H9 (cell line): Measurements from ENCODE around the gene NFS1. TPM values are rescaled to one million over a fixed set of nuclear protein-coding genes. Genes with fewer than 3 reads are reported as not detected.

Experiments
- DNase-seq: peaks from one replicate; pipeline ENCODE4 v3.0.0-alpha.2; 2017
- H2AFZ ChIP-seq: one replicate; pipeline ENCODE4 v1.6.1; 2013; ENCODE audit warnings: mild to moderate bottlenecking, low read length, control low read depth, moderate library complexity
- H2AK5ac ChIP-seq: 2 replicates; pipeline ENCODE4 v1.6.1; 2013; ENCODE audit warnings: low read length, control low read depth, mixed read lengths; ENCODE audit not compliant: insufficient read length
- H2BK120ac ChIP-seq: one replicate; pipeline ENCODE4 v1.6.1; 2013; ENCODE audit warnings: low read depth, mild to moderate bottlenecking, low read length, control low read depth, inconsistent platforms; ENCODE audit not compliant: poor library complexity, severe bottlenecking
- H2BK12ac ChIP-seq: 2 replicates; pipeline ENCODE4 v1.6.1; 2013; ENCODE audit warnings: low read length, control low read depth, mixed read lengths, low read depth; ENCODE audit not compliant: insufficient read length
- H2BK15ac ChIP-seq: 2 replicates; pipeline ENCODE4 v1.6.1; 2013; ENCODE audit warnings: low read depth, low read length, control low read depth
- H2BK20ac ChIP-seq: one replicate; pipeline ENCODE4 v1.6.1; 2013; ENCODE audit warnings: low read depth, mild to moderate bottlenecking, low read length, control low read depth, inconsistent platforms; ENCODE audit not compliant: poor library complexity, severe bottlenecking
- H2BK5ac ChIP-seq: 2 replicates; pipeline ENCODE4 v1.6.1; 2013; ENCODE audit warnings: low read length, control low read depth, mixed read lengths; ENCODE audit not compliant: insufficient read length
- H3K14ac ChIP-seq: 2 replicates; pipeline ENCODE4 v1.6.1; 2013; ENCODE audit warnings: low read length, control low read depth; ENCODE audit not compliant: insufficient read depth
- H3K18ac ChIP-seq: 2 replicates; pipeline ENCODE4 v1.6.1; 2013; ENCODE audit warnings: low read depth, mild to moderate bottlenecking, mixed read lengths, low read length, control low read depth; ENCODE audit not compliant: insufficient read length
- H3K23ac ChIP-seq: 2 replicates; pipeline ENCODE4 v1.6.1; 2013; ENCODE audit warnings: low read length, control low read depth, mixed read lengths, low read depth; ENCODE audit not compliant: insufficient read length
- H3K23me2 ChIP-seq: 2 replicates; pipeline ENCODE4 v1.6.1; 2013; ENCODE audit warnings: low read depth, mild to moderate bottlenecking, mixed read lengths, low read length, control low read depth; ENCODE audit not compliant: insufficient read length, poor library complexity, severe bottlenecking
- H3K27ac ChIP-seq: 2 replicates; pipeline ENCODE4 v1.5.1; 2013; ENCODE audit warnings: low read length, control low read depth, mixed read lengths, low read depth; ENCODE audit not compliant: insufficient read length
- H3K27me3 ChIP-seq: 2 replicates; pipeline ENCODE4 v1.6.1; 2013; ENCODE audit warnings: low read length, control low read depth, inconsistent platforms; ENCODE audit not compliant: insufficient read depth
- H3K4ac ChIP-seq: 2 replicates; pipeline ENCODE4 v1.6.1; 2013; ENCODE audit warnings: low read depth, mild to moderate bottlenecking, control low read depth, inconsistent platforms, low read length, moderate library complexity
- H3K4me1 ChIP-seq: 2 replicates; pipeline ENCODE4 v1.6.1; 2013; ENCODE audit warnings: low read length, control low read depth, inconsistent platforms; ENCODE audit not compliant: insufficient read depth
- H3K4me2 ChIP-seq: 2 replicates; pipeline ENCODE4 v1.6.1; 2013; ENCODE audit warnings: low read length, control low read depth, mixed read lengths; ENCODE audit not compliant: insufficient read length, insufficient read depth
- H3K56ac ChIP-seq: 2 replicates; pipeline ENCODE4 v1.6.1; 2013; ENCODE audit warnings: low read depth, mild to moderate bottlenecking, mixed read lengths, low read length, control low read depth; ENCODE audit not compliant: insufficient read length
- H3K79me1 ChIP-seq: 2 replicates; pipeline ENCODE4 v1.6.1; 2013; ENCODE audit warnings: low read depth, mild to moderate bottlenecking, moderate library complexity, low read length, control low read depth, inconsistent platforms; ENCODE audit not compliant: insufficient read depth, poor library complexity, severe bottlenecking
- H3K79me2 ChIP-seq: 2 replicates; pipeline ENCODE4 v1.6.1; 2013; ENCODE audit warnings: low read length, control low read depth, inconsistent platforms; ENCODE audit not compliant: insufficient read depth
- H3K9ac ChIP-seq: 2 replicates; pipeline ENCODE4 v1.6.1; 2013; ENCODE audit warnings: low read length, control low read depth, mixed read lengths; ENCODE audit not compliant: insufficient read length; ENCODE audit errors: extremely low read depth
- H3K9me3 ChIP-seq: one replicate; pipeline ENCODE4 v1.6.1; 2013; ENCODE audit warnings: low read depth, low read length, inconsistent platforms; ENCODE audit not compliant: control insufficient read depth
- H3T11ph ChIP-seq: one replicate; pipeline ENCODE4 v1.6.1; 2013; ENCODE audit warnings: mild to moderate bottlenecking, low read length, control low read depth, inconsistent platforms
- H4K20me1 ChIP-seq: one replicate; pipeline ENCODE4 v1.6.1; 2013; ENCODE audit not compliant: control insufficient read depth, insufficient read length, insufficient read depth
- H4K5ac ChIP-seq: 2 replicates; pipeline ENCODE4 v1.6.1; 2013; ENCODE audit warnings: low read depth, mild to moderate bottlenecking, mixed read lengths, low read length, control low read depth; ENCODE audit not compliant: insufficient read length
- H4K8ac ChIP-seq: replicated peaks from 2 replicates; pipeline ENCODE4 v1.6.1; 2013; ENCODE audit warnings: low read length, control low read depth, mixed read lengths, low read depth; ENCODE audit not compliant: insufficient read length
- H4K91ac ChIP-seq: 2 replicates; pipeline ENCODE4 v1.6.1; 2013; ENCODE audit warnings: low read depth, mild to moderate bottlenecking, moderate library complexity, mixed read lengths, low read length, control low read depth; ENCODE audit not compliant: insufficient read length
- H3K27ac Mint-ChIP-seq, 3 experiments: 2 replicates in 2 of 3; 3 replicates in 1 of 3; pipeline ENCODE4 v1.8.0; 2020 to 2021; ENCODE audit warnings: mixed read lengths in 3 of 3, mild to moderate bottlenecking in 1 of 3, moderate library complexity in 1 of 3
- H3K27me3 Mint-ChIP-seq: 2 replicates; pipeline ENCODE4 v1.8.0; 2021; ENCODE audit warnings: low read depth, mild to moderate bottlenecking, moderate library complexity, mixed read lengths
- H3K36me3 Mint-ChIP-seq, 3 experiments: 2 replicates in 2 of 3; 3 replicates in 1 of 3; pipeline ENCODE4 v1.8.0; 2020 to 2021; ENCODE audit warnings: low read depth in 3 of 3, mixed read lengths in 3 of 3; ENCODE audit not compliant: insufficient read depth in 1 of 3
- H3K4me1 Mint-ChIP-seq, 2 experiments: 2 replicates each; pipeline ENCODE4 v1.8.0; 2020; ENCODE audit warnings: mixed read lengths in 2 of 2
- H3K4me3 Mint-ChIP-seq, 2 experiments: 2 replicates in 1 of 2; 3 replicates in 1 of 2; pipeline ENCODE4 v1.8.0; 2020 to 2021; ENCODE audit warnings: mild to moderate bottlenecking in 2 of 2, mixed read lengths in 2 of 2, moderate library complexity in 1 of 2
- H3K9me3 Mint-ChIP-seq, 2 experiments: 2 replicates in 1 of 2; 3 replicates in 1 of 2; pipeline ENCODE4 v1.8.0; 2020; ENCODE audit warnings: mild to moderate bottlenecking in 2 of 2, mixed read lengths in 2 of 2, moderate library complexity in 1 of 2
- WGBS: extraction: QIAGEN DNeasy Blood & Tissue Kit; methylation state at CpG from one replicate; pipeline ENCODE4 v1.1.7; 2013; ENCODE audit warnings: missing lambda C conversion rate, low lambda C conversion rate, mixed read lengths; ENCODE audit not compliant: insufficient read length; ENCODE audit errors: extremely low coverage; 5-methylcytosine and 5-hydroxymethylcytosine counted together
- total RNA-seq: library from RNA; stranded (reverse); gene quantifications from 2 replicates; pipeline ENCODE4 v1.2.1, GENCODE V29; 2021
- TF ChIP-seq, protein P1 (sequence below): fragments of 200-600 bp; sonication (generic); conservative IDR thresholded peaks from 3 replicates; pipeline ENCODE4 v1.8.0; 2021; ENCODE audit warnings: antibody characterized with exemption, mild to moderate bottlenecking

NFS1 gene
- total RNA-seq, 1 experiment from 2014 or later: 26.6 TPM

DNA sequence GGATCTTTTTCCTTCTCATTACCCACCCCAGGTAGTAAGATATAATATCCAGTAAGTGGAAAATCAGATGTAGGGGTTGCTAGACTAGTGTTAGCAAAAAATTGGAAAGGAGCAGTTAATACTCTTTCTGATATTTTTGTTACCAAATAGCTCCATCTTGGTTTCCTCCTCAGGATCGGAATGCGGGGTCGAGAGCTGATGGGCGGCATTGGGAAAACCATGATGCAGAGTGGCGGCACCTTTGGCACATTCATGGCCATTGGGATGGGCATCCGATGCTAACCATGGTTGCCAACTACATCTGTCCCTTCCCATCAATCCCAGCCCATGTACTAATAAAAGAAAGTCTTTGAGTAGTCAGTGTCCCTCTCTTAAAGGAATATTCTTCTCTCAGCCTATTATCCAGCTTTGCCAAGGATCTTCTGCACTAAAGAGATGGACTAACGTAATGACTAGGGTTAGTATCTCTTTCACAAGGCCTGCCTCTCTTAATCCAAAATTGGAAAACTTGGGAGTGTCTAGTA, 1.5 kb upstream of the NFS1 start:
- no CpG with 5 or more reads among the region's 7 CpGs for WGBS
- Histone ChIP-seq H2AFZ (no peak overlapping the region), H3K27me3 (no peaks in the 10 kb centered on the region), H2BK120ac (no peak overlapping the region), H2AK5ac (no peak overlapping the region), H3K4ac (no peak overlapping the region), H3K9me3 (no peaks in the 10 kb centered on the region), H2BK15ac (no peak overlapping the region), H2BK5ac (no peak overlapping the region), H3K18ac (no peak overlapping the region), H3K4me2 (no peak overlapping the region), H4K20me1 (no peaks in the 10 kb centered on the region), H3K56ac (no peak overlapping the region), H3K23me2 (peaks cover 8% of the 10 kb centered on the region), H3K23ac (no peak overlapping the region), H4K5ac (no peak overlapping the region), H3K4me1 (no peaks in the 10 kb centered on the region), H2BK20ac (no peak overlapping the region), H3K9ac (no peak overlapping the region), H4K8ac (no peak overlapping the region), H3K79me1 (no peaks in the 10 kb centered on the region), H3K27ac (no peak overlapping the region), H3T11ph (no peak overlapping the region), H2BK12ac (no peak overlapping the region), H3K79me2 (no peaks in the 10 kb centered on the region), H4K91ac (no peak overlapping the region), H3K14ac (no peak overlapping the region)
- no peak for DNase-seq
- Mint-ChIP-seq H3K36me3 (peaks cover 15 to 48% (median 35%) of the 10 kb centered on the region in 3 experiments; a peak in 6 of 7 replicates), H3K27me3 (peaks cover 2% of the 10 kb centered on the region; the same call in 1 of the 2 replicates), H3K4me1 (peaks cover 17 to 18% of the 10 kb centered on the region in 2 experiments), H3K4me3 (peak overlapping the region; percentile 93 to 97), H3K27ac (peak overlapping the region in 2 of 3 experiments; percentile 53 to 77; a peak in 3 of 7 replicates), H3K9me3 (no peaks in the 10 kb centered on the region)
- TF ChIP-seq, protein P1, sequence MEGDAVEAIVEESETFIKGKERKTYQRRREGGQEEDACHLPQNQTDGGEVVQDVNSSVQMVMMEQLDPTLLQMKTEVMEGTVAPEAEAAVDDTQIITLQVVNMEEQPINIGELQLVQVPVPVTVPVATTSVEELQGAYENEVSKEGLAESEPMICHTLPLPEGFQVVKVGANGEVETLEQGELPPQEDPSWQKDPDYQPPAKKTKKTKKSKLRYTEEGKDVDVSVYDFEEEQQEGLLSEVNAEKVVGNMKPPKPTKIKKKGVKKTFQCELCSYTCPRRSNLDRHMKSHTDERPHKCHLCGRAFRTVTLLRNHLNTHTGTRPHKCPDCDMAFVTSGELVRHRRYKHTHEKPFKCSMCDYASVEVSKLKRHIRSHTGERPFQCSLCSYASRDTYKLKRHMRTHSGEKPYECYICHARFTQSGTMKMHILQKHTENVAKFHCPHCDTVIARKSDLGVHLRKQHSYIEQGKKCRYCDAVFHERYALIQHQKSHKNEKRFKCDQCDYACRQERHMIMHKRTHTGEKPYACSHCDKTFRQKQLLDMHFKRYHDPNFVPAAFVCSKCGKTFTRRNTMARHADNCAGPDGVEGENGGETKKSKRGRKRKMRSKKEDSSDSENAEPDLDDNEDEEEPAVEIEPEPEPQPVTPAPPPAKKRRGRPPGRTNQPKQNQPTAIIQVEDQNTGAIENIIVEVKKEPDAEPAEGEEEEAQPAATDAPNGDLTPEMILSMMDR: no peak
